H54 (cell line): ENCODE measurements around the gene BPIFB3.

Experiments used
- DNase-seq: peaks from one replicate; pipeline ENCODE4 v3.0.0; 2011; ENCODE audit warnings: low spot score, mixed read lengths; ENCODE audit not compliant: insufficient read length
- FAIRE-seq: peaks from 3 replicates; lab custom pipeline; 2011; peaks lifted over from hg19 to GRCh38; lab: Jason Lieb, UNC
- POLR2A ChIP-seq: IDR thresholded peaks from 2 replicates; pipeline ENCODE4 v1.6.1; 2011; ENCODE audit warnings: low read depth, mild to moderate bottlenecking, low read length

The BPIFB3 gene

GRCh38 chr20:33053291-33054106 lies at the start of gene BPIFB3:
BPIFB3 (plus strand) TSS chr20:33053903; CDS start chr20:33055436, 1,533 bp downstream.
- TF ChIP-seq POLR2A, result no peak
- FAIRE-seq (no peak), DNase-seq (no peak)

GRCh38 chr20:33004141-33004751 lies 49.5 kb upstream of the BPIFB3 start, which contains the start of gene SUN5:
SUN5 (minus strand) TSS chr20:33004433; CDS start chr20:33004340, 93 bp downstream.
- no peak for FAIRE-seq
- TF ChIP-seq POLR2A, result no peak

GRCh38 chr20:33005132-33005566 lies 48.6 kb upstream of the BPIFB3 start:
- no peak for TF ChIP-seq POLR2A
- DNase-seq (no peak), FAIRE-seq (no peak)

More at GRCh38 chr20:33004141-33004751, 49.5 kb upstream of the BPIFB3 start, which contains the start of gene SUN5:
- no peak for DNase-seq

GRCh38 chr20:33005908-33006775 lies 47.6 kb upstream of the BPIFB3 start:
- TF ChIP-seq POLR2A, result no peak
- DNase-seq (no peak), FAIRE-seq (no peak)

GRCh38 chr20:33006776-33007375 lies 46.8 kb upstream of the BPIFB3 start:
- FAIRE-seq (no peak), DNase-seq (no peak)
- no peak for TF ChIP-seq POLR2A

GRCh38 chr20:33007376-33008335 lies 46.0 kb upstream of the BPIFB3 start, which contains the start of gene BPIFB2:
BPIFB2 (plus strand) TSS chr20:33007704; CDS start chr20:33008575, 871 bp downstream.
- no peak for TF ChIP-seq POLR2A

GRCh38 chr20:33008336-33009213 lies 45.1 kb upstream of the BPIFB3 start:
- no peak for DNase-seq
- no peak for TF ChIP-seq POLR2A
- FAIRE-seq, result no peak

More at GRCh38 chr20:33007376-33008335, 46.0 kb upstream of the BPIFB3 start, which contains the start of gene BPIFB2:
- FAIRE-seq (no peak), DNase-seq (no peak)

GRCh38 chr20:33009214-33010132 lies 44.2 kb upstream of the BPIFB3 start:
- no peak for TF ChIP-seq POLR2A
- no peak for FAIRE-seq
- no peak for DNase-seq

GRCh38 chr20:33010133-33010504 lies 43.6 kb upstream of the BPIFB3 start:
- no peak for FAIRE-seq
- DNase-seq, result no peak
- no peak for TF ChIP-seq POLR2A
